HUES6 (cell line): ENCODE measurements around the gene E2F4.

Experiments
- H3K27ac ChIP-seq: 2 replicates; pipeline ENCODE4 v1.7.0; 2013; ENCODE audit warnings: low read depth, mild to moderate bottlenecking, low read length, inconsistent platforms
- H3K27me3 ChIP-seq: 2 replicates; pipeline ENCODE4 v1.6.1; 2013; ENCODE audit warnings: low read length; ENCODE audit not compliant: control insufficient read depth, insufficient read depth
- H3K36me3 ChIP-seq: 2 replicates; pipeline ENCODE4 v1.6.1; 2013; ENCODE audit warnings: low read length; ENCODE audit not compliant: control insufficient read depth, insufficient read depth
- H3K4me1 ChIP-seq: 2 replicates; pipeline ENCODE4 v1.6.1; 2013; ENCODE audit warnings: low read length; ENCODE audit not compliant: control insufficient read depth, insufficient read depth
- H3K4me3 ChIP-seq: 2 replicates; pipeline ENCODE4 v1.5.1; 2013; ENCODE audit warnings: low read depth, low read length
- H3K9ac ChIP-seq: one replicate; pipeline ENCODE4 v1.6.1; 2013; ENCODE audit warnings: mild to moderate bottlenecking, low read length
- H3K9me3 ChIP-seq: 2 replicates; pipeline ENCODE4 v1.6.1; 2013; ENCODE audit warnings: low read depth, low read length; ENCODE audit not compliant: control insufficient read depth, insufficient read depth

E2F4 gene

GRCh38 chr16:67186550-67186950 is 5.4 kb upstream of the E2F4 start:
- Histone ChIP-seq H3K9ac (no peak overlapping the region), H3K4me1 (peaks cover 28% of the 10 kb centered on the region; the same call in 1 of the 2 replicates), H3K36me3 (no peaks in the 10 kb centered on the region), H3K9me3 (no peaks in the 10 kb centered on the region), H3K4me3 (no peak overlapping the region), H3K27me3 (peaks cover 28% of the 10 kb centered on the region), H3K27ac (no peak overlapping the region)

GRCh38 chr16:67187175-67187890 is 4.6 kb upstream of the E2F4 start:
- no peak overlapping the region for H3K9ac ChIP-seq
- no peaks in the 10 kb centered on the region for H3K9me3 ChIP-seq
- no peak overlapping the region for H3K4me3 ChIP-seq
- H3K27me3 ChIP-seq, result peaks cover 28% of the 10 kb centered on the region
- H3K36me3 ChIP-seq, result no peaks in the 10 kb centered on the region
- peaks cover 28% of the 10 kb centered on the region; the same call in 1 of the 2 replicates for H3K4me1 ChIP-seq
- no peak overlapping the region for H3K27ac ChIP-seq

- Histone ChIP-seq H3K27ac (no peak overlapping the region), H3K4me1 (peaks cover 28% of the 10 kb centered on the region; the same call in 1 of the 2 replicates), H3K36me3 (peaks cover under 1% of the 10 kb centered on the region; the same call in 1 of the 2 replicates), H3K27me3 (peaks cover 28% of the 10 kb centered on the region), H3K9me3 (no peaks in the 10 kb centered on the region), H3K4me3 (no peak overlapping the region), H3K9ac (no peak overlapping the region)
Measured at GRCh38 chr16:67188323-67188722, 3.6 kb upstream of the E2F4 start.

GRCh38 chr16:67188798-67189197 is 3.2 kb upstream of the E2F4 start:
- peaks cover 28% of the 10 kb centered on the region; the same call in 1 of the 2 replicates for H3K4me1 ChIP-seq
- no peak overlapping the region for H3K4me3 ChIP-seq
- H3K27ac ChIP-seq, result no peak overlapping the region
- peaks cover 6% of the 10 kb centered on the region for H3K36me3 ChIP-seq
- no peaks in the 10 kb centered on the region for H3K9me3 ChIP-seq
- H3K9ac ChIP-seq, result no peak overlapping the region
- H3K27me3 ChIP-seq, result peaks cover 28% of the 10 kb centered on the region

GRCh38 chr16:67190041-67190440 is 1.9 kb upstream of the E2F4 start, which contains the start of gene EXOC3L1:
TSS of gene EXOC3L1 (minus strand) at chr16:67190136. CDS start at chr16:67189676, 460 bp downstream.
- H3K9ac ChIP-seq, result no peak within 1 kb of the TSS
- peaks cover 18% of the 10 kb centered on the region for H3K36me3 ChIP-seq
- peaks cover 23% of the 10 kb centered on the region; the same call in 1 of the 2 replicates for H3K4me1 ChIP-seq
- H3K9me3 ChIP-seq, result no peaks in the 10 kb centered on the region
- peaks cover 17% of the 10 kb centered on the region for H3K27me3 ChIP-seq
- H3K4me3 ChIP-seq, result no peak within 1 kb of the TSS
- no peak within 1 kb of the TSS for H3K27ac ChIP-seq

GRCh38 chr16:67190448-67191399 is 1.2 kb upstream of the E2F4 start:
- Histone ChIP-seq H3K27ac (no peak overlapping the region), H3K4me1 (peaks cover 19% of the 10 kb centered on the region; the same call in 1 of the 2 replicates), H3K9me3 (no peaks in the 10 kb centered on the region), H3K36me3 (peaks cover 25% of the 10 kb centered on the region), H3K4me3 (no peak overlapping the region), H3K9ac (no peak overlapping the region), H3K27me3 (peaks cover 11% of the 10 kb centered on the region)

GRCh38 chr16:67191411-67191994 is 452 bp upstream of the E2F4 start:
- peaks cover 33% of the 10 kb centered on the region for H3K36me3 ChIP-seq
- H3K9me3 ChIP-seq, result no peaks in the 10 kb centered on the region
- peak overlapping the region; percentile 100 for H3K4me3 ChIP-seq
- H3K27me3 ChIP-seq, result peaks cover 3% of the 10 kb centered on the region; the same call in 1 of the 2 replicates
- no peak overlapping the region for H3K27ac ChIP-seq
- no peak overlapping the region for H3K9ac ChIP-seq
- H3K4me1 ChIP-seq, result peaks cover 14% of the 10 kb centered on the region; the same call in 1 of the 2 replicates

GRCh38 chr16:67192781-67193361 is 916 bp downstream of the E2F4 start:
- Histone ChIP-seq H3K36me3 (peaks cover 46% of the 10 kb centered on the region), H3K4me3 (peak overlapping the region; percentile 100), H3K9ac (peak overlapping the region; percentile 90), H3K4me1 (peaks cover 7% of the 10 kb centered on the region; the same call in 1 of the 2 replicates), H3K27me3 (no peaks in the 10 kb centered on the region), H3K9me3 (no peaks in the 10 kb centered on the region), H3K27ac (peak overlapping the region; percentile 82; the same call in 1 of the 2 replicates)

GRCh38 chr16:67193536-67193935 is 1.6 kb downstream of the E2F4 start:
- no peaks in the 10 kb centered on the region for H3K9me3 ChIP-seq
- H3K4me1 ChIP-seq, result peaks cover 9% of the 10 kb centered on the region; the same call in 1 of the 2 replicates
- H3K27me3 ChIP-seq, result no peaks in the 10 kb centered on the region
- H3K4me3 ChIP-seq, result peak overlapping the region; percentile 100; the same call in 1 of the 2 replicates
- no peak overlapping the region for H3K27ac ChIP-seq
- H3K36me3 ChIP-seq, result peaks cover 50% of the 10 kb centered on the region
- no peak overlapping the region for H3K9ac ChIP-seq

GRCh38 chr16:67194260-67194659 is 2.3 kb downstream of the E2F4 start:
- no peak overlapping the region for H3K9ac ChIP-seq
- H3K27ac ChIP-seq, result no peak overlapping the region
- no peak overlapping the region for H3K4me3 ChIP-seq
- peaks cover 11% of the 10 kb centered on the region; the same call in 1 of the 2 replicates for H3K4me1 ChIP-seq
- peaks cover 50% of the 10 kb centered on the region for H3K36me3 ChIP-seq
- H3K9me3 ChIP-seq, result no peaks in the 10 kb centered on the region
- no peaks in the 10 kb centered on the region for H3K27me3 ChIP-seq
